Activated naive CD4-positive, alpha-beta T cell treated with anti-CD3 and anti-CD28 coated beads for 36 hours (primary cell): ENCODE measurements around the gene TPBGL. TPM values are rescaled to one million over a fixed set of nuclear protein-coding genes. Genes with fewer than 3 reads are reported as not detected.
A peak's percentile ranks its signal among the peaks of the same experiment; 100 is the strongest.

Experiments used
- CTCF ChIA-PET: fragments of 350-600 bp; sonication (Branson Sonifier 250); formaldehyde crosslinking; loops from one replicate; lab custom pipeline; 2021; ENCODE audit warnings: antibody characterized with exemption; lab: Charles Lee
- DNase-seq: peaks from one replicate; pipeline ENCODE4 v3.0.0-alpha.2; 2020
- H3K27ac Mint-ChIP-seq: one replicate; pipeline ENCODE4 v1.8.0; 2021; ENCODE audit warnings: mild to moderate bottlenecking, mixed read lengths
- H3K27me3 Mint-ChIP-seq: one replicate; pipeline ENCODE4 v1.8.0; 2021; ENCODE audit warnings: low read depth, mixed read lengths
- H3K36me3 Mint-ChIP-seq: one replicate; pipeline ENCODE4 v1.8.0; 2021; ENCODE audit warnings: low read depth, mixed read lengths
- H3K4me1 Mint-ChIP-seq: one replicate; pipeline ENCODE4 v1.8.0; 2021; ENCODE audit warnings: low read depth, mixed read lengths
- H3K4me3 Mint-ChIP-seq: one replicate; pipeline ENCODE4 v1.8.0; 2021; ENCODE audit warnings: mild to moderate bottlenecking, moderate library complexity, mixed read lengths
- H3K9me3 Mint-ChIP-seq: one replicate; pipeline ENCODE4 v1.8.0; 2021; ENCODE audit warnings: mixed read lengths
- intact Hi-C: fragments of 100-400 bp; cut with micrococcal nuclease; formaldehyde crosslinking; loops from one replicate; pipeline ENCODE4 v1.15.1; 2023
- total RNA-seq, 2 experiments: library from RNA; stranded (reverse); gene quantifications; one replicate each; pipeline ENCODE4 v1.2.3, GENCODE V29; 2021

Gene TPBGL
- total RNA-seq, 2 experiments from 2014 or later = not detected

GRCh38 chr11:75254326-75254725 is 13.8 kb downstream of the TPBGL start:
- no peaks in the 10 kb centered on the region for H3K27me3 Mint-ChIP-seq
- H3K4me1 Mint-ChIP-seq = no peaks in the 10 kb centered on the region
- no peak overlapping the region for H3K4me3 Mint-ChIP-seq
- no peak overlapping the region for H3K27ac Mint-ChIP-seq
- no peaks in the 10 kb centered on the region for H3K9me3 Mint-ChIP-seq
- no peaks in the 10 kb centered on the region for H3K36me3 Mint-ChIP-seq
- intact Hi-C loops = no loop called here
- DNase-seq = no peak
- CTCF ChIA-PET = interaction anchor here (1.2 kb wide), 1 partner anchor 9 kb away, joined by 4 read pairs; no protein-coding TSS in a partner anchor

- intact Hi-C loops = no loop called here
- no peak for DNase-seq
- CTCF ChIA-PET = interaction anchor here (0.6 to 2.1 kb wide), 12 partner anchors 9 to 124 kb away, joined by 3 to 8 read pairs (median 4); no protein-coding TSS in a partner anchor
- no peaks in the 10 kb centered on the region for H3K36me3 Mint-ChIP-seq
- no peak overlapping the region for H3K4me3 Mint-ChIP-seq
- no peaks in the 10 kb centered on the region for H3K9me3 Mint-ChIP-seq
- H3K27ac Mint-ChIP-seq = no peak overlapping the region
- peaks cover 46% of the 10 kb centered on the region for H3K4me1 Mint-ChIP-seq
- H3K27me3 Mint-ChIP-seq = no peaks in the 10 kb centered on the region
Observed at GRCh38 chr11:75260396-75261170, 20.0 kb downstream of the TPBGL start.

DNA sequence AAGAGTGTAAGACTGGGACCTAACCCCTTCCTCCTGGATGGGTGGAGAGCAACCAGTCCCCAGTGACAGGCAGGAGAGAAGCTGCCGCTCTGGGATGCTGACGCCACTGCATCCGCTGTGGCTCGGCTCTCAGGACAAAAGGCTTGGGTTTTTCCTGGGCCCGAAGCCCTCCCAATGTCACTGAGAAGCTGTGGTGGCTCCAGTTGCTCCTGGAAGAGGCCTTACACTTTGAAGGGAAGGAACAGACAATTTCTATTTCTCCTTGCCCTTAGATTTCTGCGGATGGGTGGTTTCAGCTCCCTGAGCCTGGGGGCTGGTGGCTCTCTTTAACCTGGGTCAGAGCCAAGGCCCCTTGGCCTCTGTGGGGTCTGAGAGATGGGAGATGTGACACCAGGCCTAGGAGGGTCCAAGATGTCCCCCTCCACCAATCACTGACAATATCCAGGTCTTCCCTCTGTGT is 21.4 kb downstream of the TPBGL start:
- intact Hi-C loops = no loop called here
- Mint-ChIP-seq H3K27ac (no peak overlapping the region), H3K36me3 (peaks cover 2% of the 10 kb centered on the region), H3K9me3 (no peaks in the 10 kb centered on the region), H3K4me3 (no peak overlapping the region), H3K4me1 (peaks cover 46% of the 10 kb centered on the region), H3K27me3 (no peaks in the 10 kb centered on the region)
- peak; percentile 3 for DNase-seq
- CTCF ChIA-PET = interaction anchor here (0.7 to 2.1 kb wide), 5 partner anchors 10 to 119 kb away, joined by 3 to 8 read pairs (median 4); no protein-coding TSS in a partner anchor

DNA sequence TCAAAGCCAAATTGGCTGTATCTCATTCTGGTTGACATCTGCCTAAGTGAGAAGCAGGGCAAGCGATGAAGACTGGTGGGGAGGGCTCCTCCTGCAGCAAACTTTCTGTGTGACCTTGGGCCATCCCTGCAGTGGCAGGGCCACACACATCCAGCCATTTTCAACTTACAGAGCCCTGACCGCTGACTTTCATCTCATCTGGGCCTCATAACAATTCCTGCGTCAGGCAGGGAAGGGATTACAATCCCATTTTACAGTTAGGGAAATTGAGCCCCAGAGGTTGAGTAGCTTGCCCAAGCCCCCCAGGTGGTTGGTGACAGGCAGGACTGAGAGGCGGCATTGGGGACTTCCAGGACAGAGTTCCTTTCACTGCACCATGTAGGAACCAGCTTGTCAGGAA is 21.9 kb downstream of the TPBGL start:
- Mint-ChIP-seq H3K36me3 (peaks cover 2% of the 10 kb centered on the region), H3K4me1 (peaks cover 46% of the 10 kb centered on the region), H3K27me3 (no peaks in the 10 kb centered on the region), H3K4me3 (no peak overlapping the region), H3K27ac (no peak overlapping the region), H3K9me3 (no peaks in the 10 kb centered on the region)
- peak; percentile 2 for DNase-seq
- CTCF ChIA-PET = interaction anchor here (0.6 to 2.1 kb wide), 6 partner anchors 9 to 283 kb away, joined by 3 to 8 read pairs (median 4); no protein-coding TSS in a partner anchor
- intact Hi-C loops = no loop called here

DNA sequence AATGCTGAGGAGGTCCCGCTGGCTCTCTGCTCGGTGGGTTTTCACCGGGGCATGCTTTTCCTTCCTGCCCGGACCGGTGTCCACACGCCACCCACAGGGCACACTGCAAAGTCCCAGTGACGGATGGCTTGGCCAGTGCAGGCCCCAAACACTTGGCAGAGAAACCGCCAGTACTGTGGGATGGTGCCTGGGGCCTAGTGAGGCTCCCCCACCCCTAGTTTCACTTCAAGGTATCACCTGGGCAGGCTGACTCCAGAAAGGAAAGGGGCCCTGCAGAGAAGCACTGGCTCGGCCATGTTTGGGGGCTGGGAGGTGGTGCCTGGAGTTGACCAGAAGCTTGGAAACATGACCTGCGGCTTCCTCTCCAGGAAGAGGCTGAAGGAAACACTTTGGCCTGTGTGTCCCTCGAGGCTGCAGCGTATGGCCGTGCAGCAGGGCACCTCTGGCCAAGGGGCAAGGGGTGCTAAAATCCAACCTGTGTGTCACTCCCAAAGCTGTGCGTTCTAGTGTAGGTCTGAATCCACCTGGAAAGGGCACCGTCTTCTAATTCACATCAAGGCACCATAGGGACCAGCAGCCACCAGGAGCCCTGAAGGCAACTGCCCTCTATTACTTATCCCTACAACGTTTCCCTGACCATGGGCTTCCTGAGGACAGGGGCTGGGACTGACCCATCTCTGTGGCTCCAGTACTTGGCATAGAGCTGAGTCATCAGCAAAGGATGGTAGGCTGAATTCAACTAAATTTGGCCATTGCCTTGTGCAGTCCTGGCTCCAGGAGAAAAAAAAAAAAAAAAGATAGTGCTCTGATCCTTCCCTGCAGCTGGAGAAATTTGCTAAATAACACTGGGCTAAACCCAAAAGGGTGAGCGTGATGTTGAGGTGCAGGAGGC is 22.6 kb downstream of the TPBGL start:
- H3K36me3 Mint-ChIP-seq = peaks cover 4% of the 10 kb centered on the region
- intact Hi-C loops = no loop called here
- no peaks in the 10 kb centered on the region for H3K9me3 Mint-ChIP-seq
- no peaks in the 10 kb centered on the region for H3K27me3 Mint-ChIP-seq
- peak; percentile 3 for DNase-seq
- no peak overlapping the region for H3K4me3 Mint-ChIP-seq
- CTCF ChIA-PET = interaction anchor here (0.6 to 2.3 kb wide), 6 partner anchors 15 to 284 kb away, joined by 3 to 11 read pairs (median 4); no protein-coding TSS in a partner anchor
- H3K27ac Mint-ChIP-seq = no peak overlapping the region
- H3K4me1 Mint-ChIP-seq = peaks cover 46% of the 10 kb centered on the region

- Mint-ChIP-seq H3K9me3 (no peaks in the 10 kb centered on the region), H3K27me3 (no peaks in the 10 kb centered on the region), H3K4me1 (peaks cover 46% of the 10 kb centered on the region), H3K27ac (peak overlapping the region; percentile 4), H3K36me3 (peaks cover 4% of the 10 kb centered on the region), H3K4me3 (no peak overlapping the region)
- DNase-seq = peak; percentile 62
- intact Hi-C loops = no loop called here
- CTCF ChIA-PET = interaction anchor here (1.3 to 2.3 kb wide), 3 partner anchors 16 to 120 kb away, joined by 4 to 11 read pairs (median 4); no protein-coding TSS in a partner anchor
Observed at GRCh38 chr11:75263944-75264349, 23.4 kb downstream of the TPBGL start.

- DNase-seq = peak; percentile 3
- intact Hi-C loops = no loop called here
- Mint-ChIP-seq H3K4me1 (peaks cover 46% of the 10 kb centered on the region), H3K4me3 (no peak overlapping the region), H3K27me3 (no peaks in the 10 kb centered on the region), H3K27ac (peak overlapping the region; percentile 4), H3K36me3 (peaks cover 4% of the 10 kb centered on the region), H3K9me3 (no peaks in the 10 kb centered on the region)
- CTCF ChIA-PET = interaction anchor here (1.0 to 2.3 kb wide), 3 partner anchors 16 to 120 kb away, joined by 3 to 11 read pairs (median 4); no protein-coding TSS in a partner anchor
Observed at GRCh38 chr11:75264356-75264755, 23.8 kb downstream of the TPBGL start.

DNA sequence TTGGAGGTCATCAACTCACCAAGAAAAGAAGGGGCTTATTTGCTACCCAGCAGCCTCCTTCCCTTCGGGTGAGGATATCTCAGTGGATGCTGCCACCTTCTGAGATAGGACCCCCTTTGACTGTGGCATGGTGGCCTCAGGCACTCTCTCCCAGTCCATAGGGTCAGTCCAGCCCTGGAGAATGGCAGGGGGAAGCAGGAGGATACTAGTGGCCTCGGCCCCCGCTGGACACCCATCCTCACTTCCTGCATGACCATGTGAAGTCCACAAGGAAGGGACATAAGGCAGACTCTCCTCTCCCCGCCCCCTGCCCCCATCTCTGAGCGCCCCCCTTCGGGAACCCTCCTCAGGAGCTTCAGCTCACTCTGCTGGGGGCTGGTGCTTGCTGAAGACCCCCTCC is 24.4 kb downstream of the TPBGL start:
- DNase-seq = peak; percentile 4
- no peak overlapping the region for H3K4me3 Mint-ChIP-seq
- H3K36me3 Mint-ChIP-seq = peaks cover 4% of the 10 kb centered on the region
- H3K27me3 Mint-ChIP-seq = no peaks in the 10 kb centered on the region
- H3K9me3 Mint-ChIP-seq = no peaks in the 10 kb centered on the region
- H3K4me1 Mint-ChIP-seq = peaks cover 41% of the 10 kb centered on the region
- no peak overlapping the region for H3K27ac Mint-ChIP-seq
- intact Hi-C loops = no loop called here
- CTCF ChIA-PET = interaction anchor here (0.8 to 2.3 kb wide), 5 partner anchors 15 to 268 kb away, joined by 3 to 11 read pairs (median 3); no protein-coding TSS in a partner anchor

- peak; percentile 3 for DNase-seq
- Mint-ChIP-seq H3K4me3 (no peak overlapping the region), H3K27me3 (no peaks in the 10 kb centered on the region), H3K27ac (no peak overlapping the region), H3K36me3 (peaks cover 4% of the 10 kb centered on the region), H3K9me3 (no peaks in the 10 kb centered on the region), H3K4me1 (peaks cover 33% of the 10 kb centered on the region)
- CTCF ChIA-PET = interaction anchor here (0.8 to 1.4 kb wide), 3 partner anchors 18 to 267 kb away, joined by 3 to 5 read pairs (median 3); no protein-coding TSS in a partner anchor
- intact Hi-C loops = no loop called here
Observed at GRCh38 chr11:75265851-75266531, 25.4 kb downstream of the TPBGL start.

DNA sequence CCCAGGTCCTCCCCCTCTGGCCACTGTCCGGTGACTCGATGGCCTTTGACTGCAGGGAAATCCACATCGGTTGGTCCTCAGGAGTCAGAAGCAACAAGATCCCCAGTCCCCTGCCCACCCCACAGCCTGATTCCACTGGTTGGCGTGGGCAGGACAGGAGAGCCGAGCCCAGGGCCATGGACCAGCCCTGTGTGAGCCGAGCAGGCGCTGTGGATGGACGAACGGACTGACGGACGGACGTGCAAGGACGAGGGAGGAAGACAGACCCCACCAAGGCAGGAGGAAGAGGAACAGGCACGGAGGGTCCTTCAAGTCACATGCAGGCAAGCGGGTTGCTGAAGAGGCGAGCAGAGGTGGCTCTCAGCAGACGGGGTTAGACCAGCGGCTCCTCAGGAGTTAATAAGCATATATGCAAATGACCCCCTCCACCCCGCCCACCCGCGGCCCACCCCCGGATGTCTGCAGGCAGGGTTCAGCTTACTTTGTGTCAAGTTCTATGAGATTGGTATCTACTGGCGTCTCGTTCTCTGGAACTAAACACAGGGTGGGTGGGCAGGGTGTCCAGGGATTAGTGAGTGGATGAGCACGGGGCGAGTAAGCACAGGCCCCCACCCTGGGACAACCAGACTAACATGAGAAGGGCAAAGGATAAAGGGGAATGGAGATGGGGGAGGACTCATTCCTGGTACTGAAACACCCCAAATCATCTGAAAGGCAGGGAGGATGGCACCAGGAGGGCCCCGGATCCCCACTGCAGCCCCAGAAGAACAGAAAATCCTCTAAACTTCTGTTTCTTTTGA is 26.8 kb downstream of the TPBGL start:
- Mint-ChIP-seq H3K36me3 (peaks cover 4% of the 10 kb centered on the region), H3K4me3 (no peak overlapping the region), H3K27me3 (no peaks in the 10 kb centered on the region), H3K9me3 (no peaks in the 10 kb centered on the region), H3K4me1 (peaks cover 26% of the 10 kb centered on the region), H3K27ac (no peak overlapping the region)
- peak; percentile 4 for DNase-seq
- CTCF ChIA-PET = interaction anchor here (1.0 kb wide), 1 partner anchor 26 kb away, joined by 3 read pairs; no protein-coding TSS in a partner anchor
- intact Hi-C loops = no loop called here
